Neuron (in vitro differentiated cells): Measurements from ENCODE around the gene PUDP.

Experiments used
- H2AFZ ChIP-seq: one replicate; pipeline ENCODE4 v1.6.1; 2013; ENCODE audit warnings: low read depth, mild to moderate bottlenecking, inconsistent platforms, low read length, moderate library complexity
- H3K27me3 ChIP-seq: one replicate; pipeline ENCODE4 v1.6.1; 2013; ENCODE audit warnings: low read length; ENCODE audit not compliant: insufficient read depth
- H3K36me3 ChIP-seq: one replicate; pipeline ENCODE4 v1.6.1; 2013; ENCODE audit warnings: low read length; ENCODE audit not compliant: insufficient read depth
- H3K4me1 ChIP-seq: one replicate; pipeline ENCODE4 v1.6.1; 2013; ENCODE audit warnings: low read length; ENCODE audit not compliant: insufficient read depth
- H3K4me3 ChIP-seq: 2 replicates; pipeline ENCODE4 v1.5.1; 2013; ENCODE audit warnings: mild to moderate bottlenecking, low read length, moderate library complexity
- H3K9me3 ChIP-seq: one replicate; pipeline ENCODE4 v1.6.1; 2013; ENCODE audit warnings: low read length

PUDP gene

GRCh38 chrX:7074148-7074907, 73.6 kb downstream of the PUDP start:
- H3K9me3 ChIP-seq: no peaks in the 10 kb centered on the region
- H3K4me3 ChIP-seq: no peak overlapping the region
- no peaks in the 10 kb centered on the region for H3K27me3 ChIP-seq
- H3K36me3 ChIP-seq: peaks cover 5% of the 10 kb centered on the region
- no peaks in the 10 kb centered on the region for H3K4me1 ChIP-seq
- no peak overlapping the region for H2AFZ ChIP-seq

GRCh38 chrX:7073336-7073735, 74.6 kb downstream of the PUDP start:
- no peaks in the 10 kb centered on the region for H3K27me3 ChIP-seq
- H2AFZ ChIP-seq: no peak overlapping the region
- H3K36me3 ChIP-seq: peaks cover 5% of the 10 kb centered on the region
- H3K4me3 ChIP-seq: no peak overlapping the region
- no peaks in the 10 kb centered on the region for H3K4me1 ChIP-seq
- H3K9me3 ChIP-seq: no peaks in the 10 kb centered on the region

DNA sequence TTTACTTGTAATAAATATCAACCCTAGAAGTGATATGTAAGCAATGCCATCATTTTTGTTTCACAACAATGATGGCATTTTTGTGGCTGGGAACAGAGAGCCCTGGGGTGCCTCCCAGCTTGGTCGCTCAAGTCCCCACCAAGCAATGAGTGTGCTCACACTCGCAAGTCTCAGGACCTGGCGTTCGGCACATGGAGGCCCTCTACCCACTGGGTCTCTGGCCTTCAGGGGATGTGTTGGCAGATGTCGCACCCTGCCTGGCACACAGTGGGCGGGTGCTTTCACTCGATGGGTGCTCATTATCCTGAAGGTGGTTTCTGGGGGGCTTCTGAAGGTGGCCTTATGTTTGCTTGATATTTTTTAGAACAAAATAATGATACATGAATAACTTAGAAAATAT, 75.1 kb downstream of the PUDP start:
- H3K4me3 ChIP-seq: no peak overlapping the region
- H2AFZ ChIP-seq: no peak overlapping the region

GRCh38 chrX:7071390-7071789, 76.6 kb downstream of the PUDP start:
- Histone ChIP-seq H3K27me3 (no peaks in the 10 kb centered on the region), H3K4me1 (no peaks in the 10 kb centered on the region), H2AFZ (no peak overlapping the region), H3K4me3 (no peak overlapping the region), H3K36me3 (peaks cover 5% of the 10 kb centered on the region), H3K9me3 (peaks cover 4% of the 10 kb centered on the region)

More for the DNA sequence above, 75.1 kb downstream of the PUDP start:
- H3K36me3 ChIP-seq: peaks cover 5% of the 10 kb centered on the region
- no peaks in the 10 kb centered on the region for H3K9me3 ChIP-seq
- H3K27me3 ChIP-seq: no peaks in the 10 kb centered on the region
- no peaks in the 10 kb centered on the region for H3K4me1 ChIP-seq

DNA sequence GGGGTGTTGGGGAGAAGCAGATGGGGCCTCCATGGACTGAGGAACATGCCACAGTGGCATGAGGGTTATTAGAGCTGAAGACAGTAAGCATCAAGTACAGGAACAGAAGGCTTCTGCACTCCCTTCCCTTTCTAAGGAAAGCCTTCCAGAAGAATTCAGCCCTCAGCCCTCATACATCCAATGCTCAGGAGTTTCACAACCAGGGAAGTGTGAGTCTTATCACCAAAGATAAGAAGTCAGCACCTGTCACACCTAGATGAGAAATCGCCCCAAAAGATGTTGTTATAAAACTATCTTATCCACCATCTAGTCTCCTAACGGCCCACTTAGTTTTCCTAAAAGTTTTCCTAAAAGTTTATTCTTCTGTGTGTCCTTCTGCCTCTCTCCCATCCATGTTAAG, 78.4 kb downstream of the PUDP start:
- Histone ChIP-seq H3K36me3 (no peaks in the 10 kb centered on the region), H3K27me3 (no peaks in the 10 kb centered on the region), H3K4me3 (no peak overlapping the region)

DNA sequence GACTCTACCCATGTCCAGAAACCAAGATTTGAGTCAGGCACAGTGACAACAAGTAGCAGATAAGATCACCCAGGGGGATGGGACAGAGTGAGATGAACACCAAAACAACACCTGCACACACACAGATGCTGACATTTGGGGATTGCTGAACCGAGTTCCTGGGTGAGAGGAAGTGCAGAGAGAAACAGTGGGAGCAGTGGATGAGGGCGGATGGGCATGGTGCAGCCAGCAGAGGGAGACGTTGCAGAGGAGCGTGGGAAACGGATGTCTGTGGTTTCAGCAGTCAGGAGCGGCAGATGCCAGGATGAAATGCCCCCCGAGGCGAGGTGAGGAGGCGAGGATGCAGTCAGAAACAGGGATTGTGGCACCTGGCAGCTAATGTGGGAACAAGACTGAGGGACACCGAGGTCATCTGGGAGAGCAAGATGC, 79.0 kb downstream of the PUDP start:
- Histone ChIP-seq H3K4me3 (no peak overlapping the region), H3K4me1 (no peaks in the 10 kb centered on the region), H2AFZ (no peak overlapping the region), H3K36me3 (no peaks in the 10 kb centered on the region), H3K9me3 (peaks cover 4% of the 10 kb centered on the region), H3K27me3 (no peaks in the 10 kb centered on the region)

More for the DNA sequence above, 78.4 kb downstream of the PUDP start:
- Histone ChIP-seq H2AFZ (no peak overlapping the region), H3K9me3 (peaks cover 4% of the 10 kb centered on the region), H3K4me1 (no peaks in the 10 kb centered on the region)

GRCh38 chrX:7067256-7067655, 80.7 kb downstream of the PUDP start:
- Histone ChIP-seq H3K27me3 (no peaks in the 10 kb centered on the region), H2AFZ (no peak overlapping the region), H3K4me1 (no peaks in the 10 kb centered on the region), H3K36me3 (no peaks in the 10 kb centered on the region), H3K9me3 (peaks cover 4% of the 10 kb centered on the region), H3K4me3 (no peak overlapping the region)

- Histone ChIP-seq H3K36me3 (no peaks in the 10 kb centered on the region), H2AFZ (no peak overlapping the region), H3K4me1 (no peaks in the 10 kb centered on the region), H3K9me3 (peaks cover 4% of the 10 kb centered on the region), H3K4me3 (no peak overlapping the region), H3K27me3 (no peaks in the 10 kb centered on the region)
Observed at GRCh38 chrX:7065473-7065872, 82.5 kb downstream of the PUDP start.

DNA sequence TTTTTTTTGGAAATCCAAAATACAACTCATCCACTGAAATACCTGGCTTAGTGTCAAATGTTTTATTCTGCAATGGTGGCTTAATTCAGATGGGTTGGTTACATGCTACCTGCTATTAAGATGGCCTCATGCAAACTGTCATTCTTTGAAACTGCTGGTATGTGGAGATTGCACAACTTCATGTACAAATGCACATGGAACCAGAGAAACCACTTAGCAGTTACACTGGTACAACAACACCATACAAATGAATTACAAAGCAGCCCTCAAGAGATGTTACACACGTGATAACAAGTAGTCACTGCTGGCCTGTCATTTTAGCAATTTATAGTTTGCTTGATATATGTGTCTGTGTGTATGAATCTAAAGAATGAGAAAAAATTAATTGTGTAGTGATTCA, 85.0 kb downstream of the PUDP start:
- Histone ChIP-seq H3K9me3 (peaks cover 4% of the 10 kb centered on the region), H2AFZ (no peak overlapping the region), H3K27me3 (no peaks in the 10 kb centered on the region), H3K36me3 (no peaks in the 10 kb centered on the region), H3K4me3 (no peak overlapping the region), H3K4me1 (no peaks in the 10 kb centered on the region)

DNA sequence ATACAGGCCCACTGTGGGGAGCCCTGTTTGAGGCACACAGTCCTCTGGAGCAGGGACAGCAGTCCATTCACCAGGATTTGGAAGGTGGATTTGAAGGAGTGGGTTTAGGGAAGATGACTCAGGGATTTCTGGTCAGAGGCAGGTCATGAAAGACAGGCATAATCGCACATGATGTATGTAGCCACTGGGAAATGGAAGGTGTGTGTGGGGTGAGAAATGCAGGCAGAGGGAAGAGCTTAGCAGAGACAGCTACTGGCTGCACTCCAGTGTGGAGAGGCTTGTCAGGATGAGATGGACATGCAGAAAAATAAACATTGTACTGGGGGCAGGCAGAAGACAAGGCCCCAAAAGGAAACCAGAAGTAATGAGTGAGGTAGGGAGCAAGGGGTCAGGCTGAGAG, 85.7 kb downstream of the PUDP start:
- Histone ChIP-seq H3K36me3 (no peaks in the 10 kb centered on the region), H3K9me3 (peaks cover 1% of the 10 kb centered on the region), H3K4me1 (no peaks in the 10 kb centered on the region), H2AFZ (no peak overlapping the region), H3K27me3 (no peaks in the 10 kb centered on the region), H3K4me3 (no peak overlapping the region)

DNA sequence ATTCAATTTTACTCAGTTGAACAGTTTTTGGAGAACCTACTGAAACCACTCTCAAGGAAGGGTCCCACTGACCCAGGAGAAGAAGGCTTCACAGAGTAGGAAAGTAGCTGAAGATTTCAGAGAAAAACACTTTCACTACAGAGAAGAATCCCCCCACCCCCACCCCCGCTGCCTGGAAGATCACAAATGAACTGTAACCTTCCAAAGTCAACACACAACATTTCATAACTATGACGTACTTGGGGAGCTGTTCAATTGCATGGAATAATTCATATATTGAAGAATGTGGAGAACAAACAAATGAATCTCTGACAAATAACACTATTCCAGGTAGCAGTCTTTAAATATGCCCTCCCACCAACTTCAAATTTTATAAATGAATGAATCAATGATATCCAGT, 86.5 kb downstream of the PUDP start:
- no peaks in the 10 kb centered on the region for H3K27me3 ChIP-seq
- H3K4me3 ChIP-seq: no peak overlapping the region
- H3K9me3 ChIP-seq: peaks cover 2% of the 10 kb centered on the region
- H2AFZ ChIP-seq: no peak overlapping the region
- no peaks in the 10 kb centered on the region for H3K4me1 ChIP-seq
- H3K36me3 ChIP-seq: no peaks in the 10 kb centered on the region

GRCh38 chrX:7060444-7060843, 87.5 kb downstream of the PUDP start:
- H3K9me3 ChIP-seq: peaks cover 2% of the 10 kb centered on the region
- H3K36me3 ChIP-seq: no peaks in the 10 kb centered on the region
- no peaks in the 10 kb centered on the region for H3K27me3 ChIP-seq
- H3K4me1 ChIP-seq: no peaks in the 10 kb centered on the region
- no peak overlapping the region for H3K4me3 ChIP-seq
- no peak overlapping the region for H2AFZ ChIP-seq

DNA sequence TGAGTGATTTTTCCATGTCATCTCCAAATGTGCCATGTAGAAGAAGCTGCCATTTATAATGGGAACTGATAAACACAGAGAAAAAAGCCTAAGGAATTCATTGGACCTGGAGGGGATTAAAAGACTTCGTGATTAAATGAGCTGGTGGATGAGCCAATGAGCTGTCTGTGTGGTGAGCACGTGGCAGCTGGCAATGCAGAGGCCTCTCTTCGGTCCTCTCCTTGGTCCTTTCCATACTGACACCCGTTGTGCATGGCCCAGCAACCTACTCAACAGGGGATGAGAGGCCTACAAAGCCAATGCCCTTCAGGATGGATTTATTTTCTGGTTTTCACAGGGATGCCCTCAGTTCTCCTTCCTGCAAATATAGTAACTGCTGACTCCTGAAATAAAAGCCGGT, 88.1 kb downstream of the PUDP start:
- no peaks in the 10 kb centered on the region for H3K36me3 ChIP-seq
- H3K27me3 ChIP-seq: no peaks in the 10 kb centered on the region
- no peak overlapping the region for H2AFZ ChIP-seq
- no peak overlapping the region for H3K4me3 ChIP-seq
- H3K9me3 ChIP-seq: peaks cover 2% of the 10 kb centered on the region
- H3K4me1 ChIP-seq: no peaks in the 10 kb centered on the region
